WTC11 (cell line): ENCODE measurements around the gene CTAG1B. TPM values are rescaled to one million over a fixed set of nuclear protein-coding genes. Genes with fewer than 3 reads are reported as not detected.

Experiments
- ATAC-seq: fragments of 200-7000 bp; cut with Tn5 transposase; 2 replicates; pipeline ENCODE4 v1.10.0; 2021; ENCODE audit warnings: mild to moderate bottlenecking, moderate library complexity
- CTCF ChIA-PET: fragments of 300-600 bp; sonication (Branson Sonifier 250); formaldehyde crosslinking; loops from one replicate; lab custom pipeline; 2021; ENCODE audit warnings: antibody characterized with exemption; lab: Charles Lee
- POLR2A ChIA-PET: fragments of 350-600 bp; sonication (Branson Sonifier 250); formaldehyde crosslinking; loops from one replicate; lab custom pipeline; 2021; ENCODE audit warnings: antibody characterized with exemption; lab: Charles Lee
- DNase-seq: peaks from one replicate; pipeline ENCODE4 v3.0.0; 2021; ENCODE audit warnings: low spot score
- H3K27ac Mint-ChIP-seq: 2 replicates; pipeline ENCODE4 v1.8.0; 2021; ENCODE audit warnings: mixed read lengths
- H3K27me3 Mint-ChIP-seq: 2 replicates; pipeline ENCODE4 v1.8.0; 2021; ENCODE audit warnings: low read depth, mild to moderate bottlenecking, moderate library complexity, mixed read lengths
- H3K36me3 Mint-ChIP-seq: 2 replicates; pipeline ENCODE4 v1.8.0; 2021; ENCODE audit warnings: mixed read lengths
- H3K4me1 Mint-ChIP-seq: 2 replicates; pipeline ENCODE4 v1.8.0; 2022; ENCODE audit warnings: mixed read lengths
- H3K4me3 Mint-ChIP-seq: 2 replicates; pipeline ENCODE4 v1.8.0; 2021; ENCODE audit warnings: mild to moderate bottlenecking, moderate library complexity, mixed read lengths
- H3K9me3 Mint-ChIP-seq: 2 replicates; pipeline ENCODE4 v1.8.0; 2021; ENCODE audit warnings: mixed read lengths
- AFF4 ChIP-seq: sonication (generic); formaldehyde crosslinking; IDR thresholded peaks from 2 replicates; pipeline ENCODE4 v1.8.1; 2023; ENCODE audit warnings: mild to moderate bottlenecking, missing genetic modification reagents, borderline replicate concordance
- CBFB ChIP-seq: sonication (generic); formaldehyde crosslinking; IDR thresholded peaks from 2 replicates; pipeline ENCODE4 v1.8.1; 2022; ENCODE audit warnings: mild to moderate bottlenecking, low read depth, missing genetic modification reagents
- CREB1 ChIP-seq: sonication (generic); formaldehyde crosslinking; IDR thresholded peaks from 2 replicates; pipeline ENCODE4 v1.8.0; 2023; ENCODE audit warnings: mild to moderate bottlenecking, missing genetic modification reagents
- E2F5 ChIP-seq: sonication (generic); formaldehyde crosslinking; IDR thresholded peaks from 2 replicates; pipeline ENCODE4 v1.8.1; 2022; ENCODE audit warnings: mild to moderate bottlenecking, moderate library complexity, missing genetic modification reagents
- FOXJ3 ChIP-seq: sonication (generic); formaldehyde crosslinking; IDR thresholded peaks from 2 replicates; pipeline ENCODE4 v1.9.0; 2021; ENCODE audit warnings: missing genetic modification reagents, mild to moderate bottlenecking, borderline replicate concordance
- GTF2I ChIP-seq: fragments of 250-450 bp; sonication (Bioruptor Pico); conservative IDR thresholded peaks from 2 replicates; pipeline ENCODE4 v1.4.0; 2021; ENCODE audit warnings: mild to moderate bottlenecking
- IRF2 ChIP-seq: sonication (generic); formaldehyde crosslinking; IDR thresholded peaks from 2 replicates; pipeline ENCODE4 v1.8.0; 2022; ENCODE audit warnings: low read depth, missing genetic modification reagents, borderline replicate concordance
- JUN ChIP-seq: sonication (generic); formaldehyde crosslinking; IDR thresholded peaks from 2 replicates; pipeline ENCODE4 v1.8.0; 2023; ENCODE audit warnings: mild to moderate bottlenecking, missing genetic modification reagents
- total RNA-seq: library from RNA; stranded (reverse); gene quantifications from 3 replicates; pipeline ENCODE4 v1.2.3, GENCODE V29; 2021
- TF ChIP-seq, protein P1 (sequence below): fragments of 250-450 bp; sonication (Bioruptor Pico); IDR thresholded peaks from 2 replicates; pipeline ENCODE4 v1.8.0; 2021; ENCODE audit warnings: mild to moderate bottlenecking
- TF ChIP-seq, protein P2 (sequence below): fragments of 250-450 bp; sonication (Bioruptor Pico); IDR thresholded peaks from 2 replicates; pipeline ENCODE4 v1.9.0; 2021; ENCODE audit warnings: mild to moderate bottlenecking
- TF ChIP-seq, protein P3 (sequence below): sonication (generic); formaldehyde crosslinking; IDR thresholded peaks from 2 replicates; pipeline ENCODE4 v1.8.0; 2022; ENCODE audit warnings: mild to moderate bottlenecking, missing genetic modification reagents

The CTAG1B gene
- total RNA-seq, 1 experiment from 2014 or later, result not detected

DNA sequence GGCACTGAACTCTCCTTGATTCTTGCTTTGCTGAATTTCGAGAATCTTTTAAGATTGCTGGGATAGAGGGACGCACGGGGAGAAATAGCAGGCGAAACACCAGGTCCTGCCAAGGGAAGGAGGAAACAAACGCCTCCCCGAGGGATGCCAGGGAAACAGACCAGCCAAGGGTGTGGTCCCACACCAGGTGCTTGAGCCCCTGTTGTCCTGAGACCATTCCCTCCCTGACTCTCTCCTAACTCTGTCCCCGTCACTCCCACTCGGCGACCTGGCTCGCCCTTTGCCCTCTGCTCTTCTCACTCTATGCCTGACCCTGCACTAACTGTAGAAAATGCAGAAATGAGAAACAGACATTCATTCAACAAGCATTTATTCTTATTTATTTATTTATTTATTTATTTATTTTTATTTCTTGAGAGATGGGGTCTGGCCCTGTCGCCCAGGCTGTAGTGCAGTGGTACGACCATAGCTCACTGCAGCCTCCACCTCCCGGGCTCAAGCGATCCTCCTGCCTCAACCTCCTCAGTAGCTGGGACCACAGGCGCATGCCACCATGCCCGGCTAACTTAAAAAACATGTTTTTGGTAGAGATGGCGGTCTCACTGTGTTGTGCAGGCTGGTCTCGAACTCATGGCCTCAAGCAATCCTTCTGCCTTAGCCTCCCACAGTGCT is 16.2 kb downstream of the CTAG1B start:
- no peak overlapping the region for H3K27ac Mint-ChIP-seq
- TF ChIP-seq, protein P1, sequence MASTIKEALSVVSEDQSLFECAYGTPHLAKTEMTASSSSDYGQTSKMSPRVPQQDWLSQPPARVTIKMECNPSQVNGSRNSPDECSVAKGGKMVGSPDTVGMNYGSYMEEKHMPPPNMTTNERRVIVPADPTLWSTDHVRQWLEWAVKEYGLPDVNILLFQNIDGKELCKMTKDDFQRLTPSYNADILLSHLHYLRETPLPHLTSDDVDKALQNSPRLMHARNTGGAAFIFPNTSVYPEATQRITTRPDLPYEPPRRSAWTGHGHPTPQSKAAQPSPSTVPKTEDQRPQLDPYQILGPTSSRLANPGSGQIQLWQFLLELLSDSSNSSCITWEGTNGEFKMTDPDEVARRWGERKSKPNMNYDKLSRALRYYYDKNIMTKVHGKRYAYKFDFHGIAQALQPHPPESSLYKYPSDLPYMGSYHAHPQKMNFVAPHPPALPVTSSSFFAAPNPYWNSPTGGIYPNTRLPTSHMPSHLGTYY (CRISPR knock-in tag), result no peak
- no peak for TF ChIP-seq FOXJ3 (CRISPR knock-in tag)
- no peak for TF ChIP-seq IRF2 (CRISPR knock-in tag)
- TF ChIP-seq CREB1, result no peak
- TF ChIP-seq AFF4 (CRISPR knock-in tag), result no peak
- TF ChIP-seq, protein P2, sequence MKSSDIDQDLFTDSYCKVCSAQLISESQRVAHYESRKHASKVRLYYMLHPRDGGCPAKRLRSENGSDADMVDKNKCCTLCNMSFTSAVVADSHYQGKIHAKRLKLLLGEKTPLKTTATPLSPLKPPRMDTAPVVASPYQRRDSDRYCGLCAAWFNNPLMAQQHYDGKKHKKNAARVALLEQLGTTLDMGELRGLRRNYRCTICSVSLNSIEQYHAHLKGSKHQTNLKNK, result no peak
- H3K4me3 Mint-ChIP-seq, result no peak overlapping the region
- ChIA-PET CTCF (no interaction called here), POLR2A (no interaction called here)
- peaks cover 2% of the 10 kb centered on the region for H3K9me3 Mint-ChIP-seq
- no peak for ATAC-seq
- H3K36me3 Mint-ChIP-seq, result peaks cover under 1% of the 10 kb centered on the region
- no peak for DNase-seq
- no peaks in the 10 kb centered on the region; the same call in 1 of the 2 replicates for H3K27me3 Mint-ChIP-seq
- H3K4me1 Mint-ChIP-seq, result peaks cover 10% of the 10 kb centered on the region

DNA sequence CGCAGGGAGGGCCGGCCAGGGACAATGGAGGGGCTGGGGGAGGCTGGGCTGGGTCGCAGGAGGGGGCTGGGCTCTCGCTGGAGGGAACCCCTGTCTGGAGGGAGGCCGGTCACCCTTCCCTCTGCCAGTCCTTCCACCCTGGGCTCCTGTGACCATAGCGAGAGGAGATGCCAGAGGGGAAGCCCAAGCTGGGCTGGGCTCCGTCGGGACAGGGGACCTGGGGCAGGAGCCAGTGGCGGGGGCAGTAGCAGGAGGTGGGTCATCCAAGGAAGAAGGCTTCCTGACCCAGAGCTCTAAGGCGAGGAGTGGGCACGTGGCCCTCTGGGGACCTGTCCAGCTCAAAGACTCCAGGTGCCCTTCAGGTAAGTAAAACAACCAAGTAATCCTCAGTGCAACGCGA is 16.9 kb downstream of the CTAG1B start:
- H3K27ac Mint-ChIP-seq, result no peak overlapping the region
- ATAC-seq, result no peak
- POLR2A ChIA-PET, result no interaction called here
- no peak overlapping the region for H3K4me3 Mint-ChIP-seq
- H3K4me1 Mint-ChIP-seq, result peaks cover 6% of the 10 kb centered on the region
- CTCF ChIA-PET, result no interaction called here
- TF ChIP-seq, protein P3, sequence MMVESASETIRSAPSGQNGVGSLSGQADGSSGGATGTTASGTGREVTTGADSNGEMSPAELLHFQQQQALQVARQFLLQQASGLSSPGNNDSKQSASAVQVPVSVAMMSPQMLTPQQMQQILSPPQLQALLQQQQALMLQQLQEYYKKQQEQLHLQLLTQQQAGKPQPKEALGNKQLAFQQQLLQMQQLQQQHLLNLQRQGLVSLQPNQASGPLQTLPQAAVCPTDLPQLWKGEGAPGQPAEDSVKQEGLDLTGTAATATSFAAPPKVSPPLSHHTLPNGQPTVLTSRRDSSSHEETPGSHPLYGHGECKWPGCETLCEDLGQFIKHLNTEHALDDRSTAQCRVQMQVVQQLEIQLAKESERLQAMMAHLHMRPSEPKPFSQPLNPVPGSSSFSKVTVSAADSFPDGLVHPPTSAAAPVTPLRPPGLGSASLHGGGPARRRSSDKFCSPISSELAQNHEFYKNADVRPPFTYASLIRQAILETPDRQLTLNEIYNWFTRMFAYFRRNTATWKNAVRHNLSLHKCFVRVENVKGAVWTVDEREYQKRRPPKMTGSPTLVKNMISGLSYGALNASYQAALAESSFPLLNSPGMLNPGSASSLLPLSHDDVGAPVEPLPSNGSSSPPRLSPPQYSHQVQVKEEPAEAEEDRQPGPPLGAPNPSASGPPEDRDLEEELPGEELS (CRISPR knock-in tag), result no peak
- H3K27me3 Mint-ChIP-seq, result peaks cover 1% of the 10 kb centered on the region
- peaks cover 8% of the 10 kb centered on the region for H3K36me3 Mint-ChIP-seq
- DNase-seq, result no peak
- peaks cover 9% of the 10 kb centered on the region for H3K9me3 Mint-ChIP-seq

DNA sequence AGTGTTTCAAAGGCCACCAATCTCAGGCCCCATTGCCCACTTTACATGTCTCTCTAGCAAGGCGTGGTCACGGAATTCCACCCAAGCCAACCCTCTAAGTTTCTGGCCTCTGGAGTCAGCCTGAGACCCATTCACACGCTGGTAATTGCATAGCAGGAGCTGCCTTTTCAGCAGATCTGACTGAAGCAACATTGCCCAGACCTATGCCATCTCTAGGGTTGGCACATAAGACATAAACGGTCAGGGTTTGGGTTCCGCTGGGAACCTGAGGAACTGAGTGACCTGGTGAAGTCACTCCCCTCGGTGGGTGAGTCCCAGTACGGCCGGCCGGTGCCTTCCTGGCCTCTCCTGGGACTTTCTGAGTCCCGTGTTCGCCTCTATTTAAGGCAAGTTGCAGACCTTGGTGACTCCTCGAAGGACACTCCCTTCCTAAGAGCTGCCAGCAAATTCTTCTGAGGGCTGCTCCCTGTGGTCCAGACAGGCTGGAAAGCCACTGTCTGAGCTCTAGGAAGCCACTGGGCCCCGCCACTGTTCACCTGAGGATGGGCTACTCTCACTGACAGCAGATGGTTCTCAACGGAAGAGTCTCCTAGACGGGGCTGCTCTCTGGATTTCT is 18.2 kb downstream of the CTAG1B start:
- peaks cover 16% of the 10 kb centered on the region for H3K4me1 Mint-ChIP-seq
- no peak overlapping the region for H3K4me3 Mint-ChIP-seq
- POLR2A ChIA-PET, result no interaction called here
- TF ChIP-seq E2F5, result no peak
- no peak for TF ChIP-seq GTF2I
- no peak for TF ChIP-seq JUN (CRISPR knock-in tag)
- no peak for TF ChIP-seq CBFB (CRISPR knock-in tag)
- DNase-seq (no peak), ATAC-seq (no peak)
- H3K9me3 Mint-ChIP-seq, result peaks cover 14% of the 10 kb centered on the region
- peaks cover 6% of the 10 kb centered on the region for H3K27me3 Mint-ChIP-seq
- CTCF ChIA-PET, result no interaction called here
- H3K27ac Mint-ChIP-seq, result no peak overlapping the region
- H3K36me3 Mint-ChIP-seq, result peaks cover 12% of the 10 kb centered on the region
